ENCODE data around the gene MRPS33.

GRCh38 chr7:141013345-141013715 lies 1.4 kb downstream of the MRPS33 start:
- TF ChIP-seq POLR2AphosphoS5 (IDR thresholded peaks at IDR 0.05; ENCODE audit: insufficient read depth, low read depth, low read length) = no peak
- TF ChIP-seq POLR2A (IDR thresholded peaks at IDR 0.05; ENCODE audit: low read depth, low read length) = no peak
- TF ChIP-seq CTCF (IDR thresholded peaks at IDR 0.05; ENCODE audit: extremely low read depth in 1 of 2, insufficient read depth in 1 of 2, low read depth in 1 of 2, low read length in 2 of 2) = no peak
- TF ChIP-seq, protein P1, sequence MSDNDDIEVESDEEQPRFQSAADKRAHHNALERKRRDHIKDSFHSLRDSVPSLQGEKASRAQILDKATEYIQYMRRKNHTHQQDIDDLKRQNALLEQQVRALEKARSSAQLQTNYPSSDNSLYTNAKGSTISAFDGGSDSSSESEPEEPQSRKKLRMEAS (IDR thresholded peaks at IDR 0.05; ENCODE audit: insufficient read depth, insufficient read length) = no peak

Measured in endothelial cell of umbilical vein (primary cell).